IMR-90 (cell line): ENCODE measurements around the gene JPT2. TPM values are rescaled to one million over a fixed set of nuclear protein-coding genes. Genes with fewer than 3 reads are reported as not detected.

Source experiments
- ATAC-seq: fragments of 200-7000 bp; cut with Tn5 transposase; 2 replicates; pipeline ENCODE4 v1.9.1; 2020; ENCODE audit warnings: low read depth, mild to moderate bottlenecking, moderate library complexity
- BruUV-seq: library from RNA; stranded (reverse); fragments of 400-500 nt; replicated peaks from 2 replicates; lab custom pipeline; 2021; lab: Mats Ljungman, UMichigan
- CTCF ChIA-PET: fragments of 300-600 bp; formaldehyde crosslinking; extraction: SDS; loops from one replicate; lab custom pipeline; 2021; ENCODE audit warnings: antibody characterized with exemption; lab: Yijun Ruan, JAX
- POLR2A ChIA-PET: fragments of 300-600 bp; sonication (Branson Sonifier 250); formaldehyde crosslinking; loops from one replicate; lab custom pipeline; 2022; ENCODE audit warnings: antibody characterized with exemption; ENCODE audit not compliant: unreplicated experiment; lab: Charles Lee
- DNase-seq: peaks from one replicate; pipeline ENCODE4 v3.0.0; 2013
- H2AFZ ChIP-seq: replicated peaks from 2 replicates; pipeline ENCODE3; 2013; ENCODE audit warnings: low read length, mild to moderate bottlenecking; ENCODE audit not compliant: poor library complexity
- H2AK5ac ChIP-seq: 2 replicates; pipeline ENCODE4 v1.6.1; 2013; ENCODE audit warnings: low read depth, low read length, inconsistent platforms
- H2AK9ac ChIP-seq: replicated peaks from 2 replicates; pipeline ENCODE3; 2013; ENCODE audit warnings: mild to moderate bottlenecking, low read depth, low read length, moderate library complexity; ENCODE audit not compliant: poor library complexity
- H2BK120ac ChIP-seq: 2 replicates; pipeline ENCODE4 v1.6.1; 2013; ENCODE audit warnings: low read depth, low read length, inconsistent platforms
- H2BK15ac ChIP-seq: 3 replicates; pipeline ENCODE4 v1.6.1; 2013; ENCODE audit warnings: low read depth, low read length, inconsistent platforms
- H2BK20ac ChIP-seq: 2 replicates; pipeline ENCODE4 v1.6.1; 2013; ENCODE audit warnings: low read depth, mild to moderate bottlenecking, inconsistent platforms, low read length, moderate library complexity
- H2BK5ac ChIP-seq: 2 replicates; pipeline ENCODE4 v1.6.1; 2013; ENCODE audit warnings: mild to moderate bottlenecking, low read depth, low read length, inconsistent platforms; ENCODE audit not compliant: poor library complexity, severe bottlenecking
- H3K14ac ChIP-seq: replicated peaks from 2 replicates; pipeline ENCODE4 v1.6.1; 2013; ENCODE audit warnings: low read depth, low read length, inconsistent platforms
- H3K18ac ChIP-seq: 2 replicates; pipeline ENCODE4 v1.6.1; 2013; ENCODE audit warnings: low read depth, low read length, control low read depth
- H3K23ac ChIP-seq: 2 replicates; pipeline ENCODE4 v1.6.1; 2013; ENCODE audit warnings: low read depth, low read length, inconsistent platforms
- H3K27ac ChIP-seq: 2 replicates; pipeline ENCODE4 v1.5.1; 2013; ENCODE audit warnings: mild to moderate bottlenecking, control low read depth, low read length; ENCODE audit not compliant: insufficient read depth
- H3K27me3 ChIP-seq: 2 replicates; pipeline ENCODE4 v1.6.1; 2013; ENCODE audit warnings: low read length; ENCODE audit not compliant: control insufficient read depth, insufficient read depth
- H3K36me3 ChIP-seq: 2 replicates; pipeline ENCODE4 v1.6.1; 2013; ENCODE audit warnings: low read length, mixed read lengths; ENCODE audit not compliant: control insufficient read depth, insufficient read depth
- H3K4ac ChIP-seq: 2 replicates; pipeline ENCODE4 v1.6.1; 2013; ENCODE audit warnings: low read depth, low read length, inconsistent platforms
- H3K4me1 ChIP-seq: 2 replicates; pipeline ENCODE4 v1.6.1; 2013; ENCODE audit warnings: low read length, mixed read lengths; ENCODE audit not compliant: control insufficient read depth, insufficient read depth
- H3K4me2 ChIP-seq: 2 replicates; pipeline ENCODE4 v1.6.1; 2013; ENCODE audit warnings: low read depth, mild to moderate bottlenecking, control low read depth, low read length, moderate library complexity
- H3K4me3 ChIP-seq: 2 replicates; pipeline ENCODE4 v1.5.1; 2013; ENCODE audit warnings: low read depth, mild to moderate bottlenecking, control low read depth, low read length, moderate library complexity; ENCODE audit not compliant: insufficient read depth
- H3K56ac ChIP-seq: 2 replicates; pipeline ENCODE4 v1.6.1; 2013; ENCODE audit warnings: low read length, inconsistent platforms; ENCODE audit not compliant: insufficient read depth; ENCODE audit errors: extremely low read depth
- H3K79me1 ChIP-seq, 2 experiments: 2 replicates each; pipeline ENCODE4 v1.6.1; 2013; ENCODE audit warnings: low read length in 2 of 2, inconsistent platforms in 1 of 2, low read depth in 1 of 2
- H3K9ac ChIP-seq: 2 replicates; pipeline ENCODE4 v1.6.1; 2013; ENCODE audit warnings: low read depth, low read length, control low read depth
- H3K9me1 ChIP-seq: 2 replicates; pipeline ENCODE4 v1.6.1; 2013; ENCODE audit warnings: low read length, inconsistent platforms; ENCODE audit not compliant: insufficient read depth
- H3K9me3 ChIP-seq: 2 replicates; pipeline ENCODE4 v1.6.1; 2013; ENCODE audit warnings: low read length; ENCODE audit not compliant: control insufficient read depth, insufficient read depth
- H4K20me1 ChIP-seq: 2 replicates; pipeline ENCODE4 v1.6.1; 2013; ENCODE audit warnings: low read length, inconsistent platforms; ENCODE audit not compliant: insufficient read depth
- H4K5ac ChIP-seq: 2 replicates; pipeline ENCODE4 v1.6.1; 2013; ENCODE audit warnings: mild to moderate bottlenecking, low read depth, low read length, control low read depth
- H4K8ac ChIP-seq, 2 experiments: 2 replicates each; pipeline ENCODE4 v1.6.1; 2013; ENCODE audit warnings: low read depth in 2 of 2, low read length in 2 of 2, control low read depth in 1 of 2, inconsistent platforms in 1 of 2
- H4K91ac ChIP-seq: 2 replicates; pipeline ENCODE4 v1.6.1; 2013; ENCODE audit warnings: low read depth, low read length, inconsistent platforms; ENCODE audit not compliant: insufficient read depth
- CHD1 ChIP-seq: IDR thresholded peaks from 2 replicates; pipeline ENCODE4 v1.6.1; 2012; ENCODE audit warnings: low read depth, low read length, improper control_type of control experiment
- MAZ ChIP-seq: IDR thresholded peaks from 2 replicates; pipeline ENCODE4 v1.6.1; 2012; ENCODE audit warnings: low read depth, mild to moderate bottlenecking, low read length, improper control_type of control experiment, moderate library complexity, borderline replicate concordance
- MXI1 ChIP-seq: IDR thresholded peaks from 2 replicates; pipeline ENCODE4 v1.6.1; 2012; ENCODE audit warnings: low read depth, mild to moderate bottlenecking, low read length, moderate library complexity, borderline replicate concordance
- NFE2L2 ChIP-seq: fragments of 150-350 bp; IDR thresholded peaks from 2 replicates; pipeline ENCODE4 v1.6.1; 2016; ENCODE audit warnings: low read depth, mild to moderate bottlenecking, low read length
- WGBS, 2 experiments: methylation state at CpG; one replicate each; pipeline versions ENCODE4 v1.1.5 to v1.1.7; 2013; ENCODE audit warnings: missing lambda C conversion rate in 2 of 2; ENCODE audit not compliant: insufficient read length in 1 of 2; ENCODE audit errors: extremely low coverage in 2 of 2; 5-methylcytosine and 5-hydroxymethylcytosine counted together
- dilution Hi-C: fragments of 300-500 bp; cut with HindIII; formaldehyde crosslinking; loops from one replicate; pipeline ENCODE4 v1.14.3; 2018; ENCODE audit warnings: low sequenced_read_pairs; ENCODE audit not compliant: unreplicated experiment
- in situ Hi-C: fragments of 300-500 bp; cut with MboI; formaldehyde crosslinking; loops from 3 replicates; pipeline ENCODE4 v1.14.3; 2019; ENCODE audit warnings: low sequenced_read_pairs, inconsistent platforms, mixed read lengths
- intact Hi-C: fragments of 100-400 bp; cut with micrococcal nuclease; formaldehyde crosslinking; loops from 2 replicates; pipeline ENCODE4 v1.10.0; 2022
- polyA plus RNA-seq, 3 experiments: library from polyadenylated mRNA; depleted of rRNA; stranded (reverse); fragments of >200 nt; gene quantifications; 2 replicates each; pipeline ENCODE4 v1.2.3, GENCODE V29; 2012; ENCODE audit warnings: low replicate concordance in 1 of 3
- total RNA-seq: library from RNA; depleted of rRNA; stranded (reverse); fragments of >200 nt; gene quantifications from 2 replicates; pipeline ENCODE4 v1.2.3, GENCODE V29; 2012
- TF ChIP-seq, protein P1 (sequence below): fragments of 150-350 bp; IDR thresholded peaks from 2 replicates; pipeline ENCODE4 v1.6.1; 2017; ENCODE audit warnings: mild to moderate bottlenecking, antibody characterized with exemption, low read length, low read depth

JPT2 gene
- total and polyA plus RNA-seq, 2 of the 4 experiments (the other 2 are of a cell fraction) = 40.0 to 41.5 TPM

DNA sequence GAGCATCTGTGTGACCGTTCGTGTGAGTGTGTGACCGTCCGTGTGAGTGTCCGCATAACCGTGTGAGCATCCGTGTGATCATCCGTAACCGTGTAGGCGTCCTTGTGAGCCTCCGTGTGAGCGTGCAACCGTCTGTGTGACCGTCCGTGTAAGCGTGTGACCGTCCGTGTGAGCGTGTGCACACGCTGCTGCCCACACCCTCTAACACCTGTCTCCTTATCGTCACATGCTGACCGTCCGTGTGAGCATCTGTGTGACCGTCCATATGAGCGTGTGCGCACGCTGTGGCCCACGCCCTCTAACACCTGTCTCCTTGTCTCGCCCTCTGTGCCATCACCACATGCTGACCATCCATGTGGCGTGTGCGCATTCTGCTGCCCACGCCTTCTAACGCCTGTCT lies 62.2 kb downstream of the JPT2 start:
- no peaks in the 10 kb centered on the region for H3K27me3 ChIP-seq
- no peak overlapping the region for H4K91ac ChIP-seq
- H2AK9ac ChIP-seq = no peak overlapping the region
- H3K27ac ChIP-seq = no peak overlapping the region
- no peak overlapping the region for H2AFZ ChIP-seq
- BruUV-seq = no TSS peak
- peaks cover 27 to 62% of the 10 kb centered on the region in 2 experiments for H3K79me1 ChIP-seq
- H3K14ac ChIP-seq = no peak overlapping the region
- H3K9ac ChIP-seq = no peak overlapping the region
- no peak overlapping the region for H3K18ac ChIP-seq
- H3K56ac ChIP-seq = no peak overlapping the region
- no peaks in the 10 kb centered on the region for H3K9me3 ChIP-seq
- in situ Hi-C loops = no loop called here
- peaks cover 38% of the 10 kb centered on the region for H3K36me3 ChIP-seq
- CTCF ChIA-PET = no interaction called here
- no peak overlapping the region for H2BK5ac ChIP-seq
- H2AK5ac ChIP-seq = peak overlapping the region; percentile 4; the same call in 1 of the 2 replicates
- H3K9me1 ChIP-seq = peaks cover 8% of the 10 kb centered on the region
- DNase-seq (no peak), ATAC-seq (no peak)
- H2BK120ac ChIP-seq = no peak overlapping the region
- no peak overlapping the region for H2BK20ac ChIP-seq
- dilution Hi-C loops = no loop called here
- no peaks in the 10 kb centered on the region for H3K4me1 ChIP-seq
- no peak overlapping the region for H3K4me3 ChIP-seq
- no peak overlapping the region for H3K4me2 ChIP-seq
- TF ChIP-seq MAZ = no peak
- TF ChIP-seq MXI1 = no peak
- TF ChIP-seq, protein P1, sequence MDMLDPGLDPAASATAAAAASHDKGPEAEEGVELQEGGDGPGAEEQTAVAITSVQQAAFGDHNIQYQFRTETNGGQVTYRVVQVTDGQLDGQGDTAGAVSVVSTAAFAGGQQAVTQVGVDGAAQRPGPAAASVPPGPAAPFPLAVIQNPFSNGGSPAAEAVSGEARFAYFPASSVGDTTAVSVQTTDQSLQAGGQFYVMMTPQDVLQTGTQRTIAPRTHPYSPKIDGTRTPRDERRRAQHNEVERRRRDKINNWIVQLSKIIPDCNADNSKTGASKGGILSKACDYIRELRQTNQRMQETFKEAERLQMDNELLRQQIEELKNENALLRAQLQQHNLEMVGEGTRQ = no peak
- no peak for TF ChIP-seq CHD1
- no peak for TF ChIP-seq NFE2L2
- no peak overlapping the region for H4K8ac ChIP-seq
- WGBS, 2 experiments = 98% methylated on average over 24 of the region's 33 CpGs; no CpG with 5 or more reads in 1 of the 2 experiments
- no peak overlapping the region for H2BK15ac ChIP-seq
- POLR2A ChIA-PET = no interaction called here
- H3K4ac ChIP-seq = no peak overlapping the region
- H3K23ac ChIP-seq = no peak overlapping the region
- H4K20me1 ChIP-seq = peaks cover 46% of the 10 kb centered on the region
- no peak overlapping the region for H4K5ac ChIP-seq
- intact Hi-C loops = no loop called here
